IMR-90 (cell line): ENCODE data around the gene BCO2.

ENCODE experiments used
- BHLHE40 ChIP-seq: fragments of 150-350 bp; IDR thresholded peaks from 2 replicates; pipeline ENCODE4 v1.6.1; 2016; ENCODE audit warnings: mild to moderate bottlenecking, low read depth, low read length
- CTCF ChIP-seq: conservative IDR thresholded peaks from 2 replicates; pipeline ENCODE4 v1.5.1; 2012; ENCODE audit warnings: mild to moderate bottlenecking, low read depth, low read length, improper control_type of control experiment
- MAZ ChIP-seq: IDR thresholded peaks from 2 replicates; pipeline ENCODE4 v1.6.1; 2012; ENCODE audit warnings: low read depth, mild to moderate bottlenecking, low read length, improper control_type of control experiment, moderate library complexity, borderline replicate concordance
- NFE2L2 ChIP-seq: fragments of 150-350 bp; IDR thresholded peaks from 2 replicates; pipeline ENCODE4 v1.6.1; 2016; ENCODE audit warnings: low read depth, mild to moderate bottlenecking, low read length
- POLR2A ChIP-seq: IDR thresholded peaks from 2 replicates; pipeline ENCODE4 v1.6.1; 2012; ENCODE audit warnings: mild to moderate bottlenecking, low read depth, low read length
- RAD21 ChIP-seq: IDR thresholded peaks from 2 replicates; pipeline ENCODE4 v1.6.1; 2012; ENCODE audit warnings: low read length, improper control_type of control experiment
- SMC3 ChIP-seq: fragments of 150-350 bp; IDR thresholded peaks from 2 replicates; pipeline ENCODE4 v1.6.1; 2016; ENCODE audit warnings: low read depth, mild to moderate bottlenecking, antibody characterized with exemption, low read length, moderate library complexity
- USF2 ChIP-seq: fragments of 150-350 bp; IDR thresholded peaks from 2 replicates; pipeline ENCODE4 v1.6.1; 2017; ENCODE audit warnings: mild to moderate bottlenecking, antibody characterized with exemption, low read length, low read depth

- TF ChIP-seq CTCF, result no peak
- TF ChIP-seq POLR2A, result no peak
- no peak for TF ChIP-seq USF2
- no peak for TF ChIP-seq RAD21
- no peak for TF ChIP-seq BHLHE40
- TF ChIP-seq SMC3, result no peak
- no peak for TF ChIP-seq MAZ
- TF ChIP-seq NFE2L2, result no peak
These were observed 74.7 kb downstream of the BCO2 start for GRCh38 chr11:112249871-112250610.
